IPS-18a (cell line): Measurements from ENCODE around the gene FUBP1.
A peak's percentile ranks its signal among the peaks of the same experiment; 100 is the strongest.
"Not testable (repeated sequence)": the region's sequence is repeated elsewhere in the genome, so short reads cannot be mapped to it uniquely, and the experiment has no call there.

Source experiments
- H3K27ac ChIP-seq: one replicate; pipeline ENCODE4 v1.5.1; 2013; ENCODE audit warnings: low read length
- H3K27me3 ChIP-seq: one replicate; pipeline ENCODE4 v1.6.1; 2013; ENCODE audit warnings: mild to moderate bottlenecking, low read length; ENCODE audit not compliant: control insufficient read depth, insufficient read depth
- H3K36me3 ChIP-seq: one replicate; pipeline ENCODE4 v1.6.1; 2013; ENCODE audit warnings: low read depth, low read length; ENCODE audit not compliant: control insufficient read depth
- H3K4me1 ChIP-seq: one replicate; pipeline ENCODE4 v1.6.1; 2013; ENCODE audit warnings: low read depth, low read length; ENCODE audit not compliant: control insufficient read depth
- H3K4me3 ChIP-seq: one replicate; pipeline ENCODE4 v1.5.1; 2013; ENCODE audit warnings: low read length
- H3K9ac ChIP-seq: one replicate; pipeline ENCODE4 v1.6.1; 2013; ENCODE audit warnings: mild to moderate bottlenecking, low read length, moderate library complexity
- H3K9me3 ChIP-seq: one replicate; pipeline ENCODE4 v1.6.1; 2013; ENCODE audit warnings: low read depth, low read length; ENCODE audit not compliant: control insufficient read depth

FUBP1 gene

DNA sequence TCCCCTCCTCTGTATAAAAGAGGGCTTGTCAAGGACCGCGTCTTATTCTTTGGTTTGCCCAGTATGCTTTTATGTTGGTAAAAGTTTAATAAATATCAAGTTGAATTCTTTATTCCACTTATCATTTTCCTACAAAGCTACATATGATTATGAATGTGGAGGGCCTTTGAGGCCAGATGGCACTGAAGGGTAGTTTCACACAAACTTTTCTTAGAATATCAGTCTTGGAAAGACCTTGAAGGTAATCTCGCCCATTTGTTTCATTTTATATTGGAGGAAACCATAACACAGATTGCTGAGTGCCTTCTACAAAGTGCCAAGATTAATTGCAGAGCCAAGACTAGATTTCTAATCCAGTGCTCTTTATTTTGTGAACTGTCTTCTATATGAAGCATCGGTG lies 5.8 kb upstream of the FUBP1 start:
- Histone ChIP-seq H3K27ac (no peak overlapping the region), H3K9ac (no peak overlapping the region), H3K9me3 (no peaks in the 10 kb centered on the region), H3K27me3 (no peaks in the 10 kb centered on the region), H3K36me3 (peaks cover 5% of the 10 kb centered on the region), H3K4me1 (peaks cover 6% of the 10 kb centered on the region), H3K4me3 (no peak overlapping the region)

DNA sequence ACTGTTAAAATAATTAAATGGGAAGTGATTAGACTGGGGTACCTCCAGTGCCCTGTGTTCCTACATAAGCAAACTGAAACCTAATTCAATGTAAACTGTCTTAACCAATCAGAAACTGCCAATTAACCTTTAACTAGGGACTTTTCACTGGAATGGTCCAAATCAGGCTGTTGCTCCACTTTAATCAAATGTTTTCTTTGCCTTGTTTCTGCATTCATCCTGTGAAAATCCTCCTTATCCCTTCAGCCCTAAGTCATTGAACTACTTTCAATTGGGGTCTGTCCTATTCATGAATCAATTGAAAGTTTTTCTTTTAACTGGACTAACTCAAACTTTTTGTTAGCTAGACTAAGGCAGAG lies 5.1 kb upstream of the FUBP1 start:
- H3K9ac ChIP-seq: no peak overlapping the region
- no peaks in the 10 kb centered on the region for H3K27me3 ChIP-seq
- H3K4me3 ChIP-seq: no peak overlapping the region
- H3K27ac ChIP-seq: no peak overlapping the region
- no peaks in the 10 kb centered on the region for H3K9me3 ChIP-seq
- H3K36me3 ChIP-seq: peaks cover 5% of the 10 kb centered on the region
- H3K4me1 ChIP-seq: peaks cover 4% of the 10 kb centered on the region

DNA sequence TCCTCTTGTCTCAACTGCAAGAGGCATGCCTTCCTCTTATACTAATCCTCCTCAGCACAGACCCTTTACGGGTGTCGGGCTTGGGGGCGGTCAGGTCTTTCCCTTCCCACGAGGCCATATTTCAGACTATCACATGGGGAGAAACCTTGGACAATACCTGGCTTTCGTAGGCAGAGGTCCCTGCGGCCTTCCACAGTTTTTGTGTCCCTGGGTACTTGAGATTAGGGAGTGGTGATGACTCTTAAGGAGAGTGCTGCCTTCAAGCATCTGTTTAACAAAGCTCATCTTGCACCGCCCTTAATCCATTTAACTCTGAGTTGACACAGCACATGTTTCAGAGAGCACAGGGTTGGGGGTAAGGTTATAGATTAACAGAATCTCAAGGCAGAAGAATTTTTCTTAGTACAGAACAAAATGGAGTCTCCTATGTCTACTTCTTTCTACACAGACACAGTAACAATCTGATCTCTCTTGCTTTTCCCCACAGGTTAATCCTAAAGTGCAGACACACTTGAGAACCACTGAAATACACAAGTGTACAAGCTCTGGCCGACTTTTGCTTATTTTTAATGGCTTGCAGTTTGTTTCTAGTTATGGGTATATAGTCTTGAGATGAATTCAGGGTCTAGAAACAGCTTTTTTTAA lies 4.6 kb upstream of the FUBP1 start:
- H3K9ac ChIP-seq: not testable (repeated sequence)

DNA sequence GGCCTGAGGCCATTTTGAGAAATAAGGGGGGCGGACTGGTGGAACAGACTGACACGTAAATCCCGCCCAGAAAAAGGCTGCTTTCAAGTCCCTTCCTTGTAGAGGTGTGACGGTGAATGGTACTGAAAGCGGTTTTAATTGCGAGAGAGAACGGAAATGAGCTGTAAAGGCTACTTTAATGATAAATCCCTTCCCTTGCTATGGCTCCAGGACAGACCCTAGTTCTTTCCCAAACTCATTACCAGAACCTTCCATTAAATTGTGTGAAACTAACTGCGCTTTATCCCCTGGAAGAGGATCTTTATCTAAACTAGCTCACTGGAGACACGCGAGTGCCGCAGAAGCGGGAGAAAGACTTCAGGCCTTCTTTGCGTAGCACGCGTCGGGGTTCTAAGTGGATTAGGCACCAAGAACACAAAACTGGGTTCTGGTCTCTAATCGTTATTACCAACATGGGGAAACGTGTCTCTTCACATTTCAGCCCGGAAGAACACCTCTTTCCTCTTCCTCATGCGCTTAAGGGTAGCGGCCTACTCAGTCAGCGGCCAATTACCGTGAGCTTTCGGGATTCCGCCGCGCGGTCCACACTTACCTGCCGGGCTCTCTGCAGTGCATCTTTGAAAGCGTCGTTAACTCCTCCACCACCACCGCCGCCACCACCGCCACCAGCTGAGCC lies 441 bp downstream of the FUBP1 start:
- Histone ChIP-seq H3K9me3 (peaks cover 3% of the 10 kb centered on the region), H3K36me3 (peaks cover 13% of the 10 kb centered on the region), H3K27me3 (no peaks in the 10 kb centered on the region), H3K9ac (peak overlapping the region; percentile 100), H3K4me3 (peak overlapping the region; percentile 100), H3K4me1 (peaks cover 34% of the 10 kb centered on the region), H3K27ac (peak overlapping the region; percentile 100)

More for the DNA sequence above, 4.6 kb upstream of the FUBP1 start:
- not testable (repeated sequence) for H3K27me3 ChIP-seq, H3K36me3 ChIP-seq, H3K4me1 ChIP-seq, H3K9me3 ChIP-seq, H3K27ac ChIP-seq, H3K4me3 ChIP-seq

DNA sequence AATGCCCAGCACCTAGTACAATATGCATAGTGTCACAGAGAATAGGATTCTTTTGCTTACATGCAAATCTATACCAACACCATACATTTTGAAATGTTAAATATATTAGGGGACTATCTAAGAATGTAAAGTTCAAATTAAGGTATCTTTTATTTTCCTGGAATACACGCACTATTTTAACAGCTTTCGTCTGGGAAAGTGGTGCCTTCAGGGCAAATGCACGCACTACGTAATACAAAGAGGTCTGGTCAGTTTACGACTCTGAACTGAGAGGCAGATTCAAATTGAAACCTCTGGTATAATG lies 931 bp downstream of the FUBP1 start:
- Histone ChIP-seq H3K27ac (peak overlapping the region; percentile 100), H3K9ac (peak overlapping the region; percentile 100), H3K4me1 (peaks cover 34% of the 10 kb centered on the region), H3K4me3 (peak overlapping the region; percentile 100), H3K27me3 (no peaks in the 10 kb centered on the region), H3K9me3 (peaks cover 3% of the 10 kb centered on the region), H3K36me3 (peaks cover 13% of the 10 kb centered on the region)

DNA sequence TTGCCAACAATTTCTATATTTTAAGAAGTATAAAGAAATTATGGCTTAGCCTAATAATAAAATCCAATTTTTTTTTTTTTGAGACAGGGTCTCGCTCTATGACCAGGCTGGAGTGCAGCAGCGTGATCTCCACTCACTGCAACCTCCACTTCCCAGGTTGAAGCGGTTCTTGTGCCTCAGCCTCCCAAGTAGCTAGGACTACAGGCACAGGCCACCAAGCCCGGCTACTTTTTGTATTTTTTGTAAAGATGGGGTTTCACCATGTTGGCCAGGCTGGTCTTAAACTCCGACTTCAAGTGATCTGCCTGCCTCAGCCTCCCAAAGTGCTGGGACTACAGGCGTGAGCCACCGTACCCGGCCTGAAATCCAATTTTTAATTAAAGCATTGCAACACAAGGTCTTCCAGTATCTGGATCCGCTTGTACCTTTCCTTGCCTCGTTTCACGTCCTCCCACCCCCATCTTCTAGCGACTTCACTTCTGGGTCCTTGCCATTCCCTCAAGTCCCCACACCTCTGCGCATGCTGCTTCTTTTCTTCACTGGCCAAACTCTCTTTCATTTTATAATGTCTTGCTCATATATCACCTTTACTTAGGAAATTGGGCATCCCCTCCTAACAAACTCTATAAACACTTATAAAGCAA lies 2.3 kb downstream of the FUBP1 start:
- peaks cover 17% of the 10 kb centered on the region for H3K36me3 ChIP-seq
- H3K27ac ChIP-seq: no peak overlapping the region
- H3K27me3 ChIP-seq: no peaks in the 10 kb centered on the region
- peaks cover 3% of the 10 kb centered on the region for H3K9me3 ChIP-seq
- peak overlapping the region; percentile 100 for H3K9ac ChIP-seq
- H3K4me3 ChIP-seq: peak overlapping the region; percentile 100
- peaks cover 41% of the 10 kb centered on the region for H3K4me1 ChIP-seq

DNA sequence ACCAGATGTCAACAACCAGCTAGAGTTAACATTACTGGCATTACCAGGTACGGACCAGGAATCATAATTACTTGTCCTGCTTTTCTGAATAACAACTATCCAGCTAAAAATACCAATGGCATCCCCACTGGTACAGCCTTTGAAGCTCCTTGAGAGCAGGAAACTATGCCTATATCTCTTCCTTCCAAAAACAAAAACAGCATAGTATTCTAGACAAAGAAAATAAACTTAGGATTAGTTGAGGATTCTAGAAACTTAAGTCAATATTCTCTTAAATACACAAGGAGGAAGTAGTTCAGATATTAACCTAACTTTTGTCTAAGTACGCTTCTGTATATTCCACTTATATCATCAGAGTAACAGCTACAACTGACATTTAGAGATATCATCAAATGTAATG lies 3.0 kb downstream of the FUBP1 start:
- H3K4me1 ChIP-seq: peaks cover 42% of the 10 kb centered on the region
- no peaks in the 10 kb centered on the region for H3K27me3 ChIP-seq
- H3K4me3 ChIP-seq: peak overlapping the region; percentile 100
- H3K36me3 ChIP-seq: peaks cover 22% of the 10 kb centered on the region
- H3K9ac ChIP-seq: peak overlapping the region; percentile 100
- peaks cover 3% of the 10 kb centered on the region for H3K9me3 ChIP-seq
- no peak overlapping the region for H3K27ac ChIP-seq

DNA sequence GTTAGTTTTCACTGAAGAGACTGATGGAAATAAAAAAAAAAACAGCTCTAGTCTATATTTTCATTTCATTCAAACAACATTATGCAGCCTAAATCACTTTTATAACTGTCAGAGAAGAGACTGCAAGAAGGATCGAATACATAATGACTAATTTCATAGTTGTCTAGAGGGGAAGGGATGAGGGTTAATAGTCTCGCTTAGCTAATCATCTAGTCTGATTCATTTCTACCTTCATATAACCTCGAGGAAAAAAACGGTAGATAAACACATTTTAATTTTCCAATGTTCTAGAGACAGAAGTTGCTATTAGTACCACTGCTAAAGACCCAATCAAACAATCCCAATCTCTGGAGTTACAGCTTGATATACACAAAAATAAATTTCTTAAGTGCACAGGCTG lies 3.5 kb downstream of the FUBP1 start:
- peak overlapping the region; percentile 100 for H3K4me3 ChIP-seq
- no peak overlapping the region for H3K9ac ChIP-seq
- no peaks in the 10 kb centered on the region for H3K27me3 ChIP-seq
- no peak overlapping the region for H3K27ac ChIP-seq
- H3K4me1 ChIP-seq: peaks cover 38% of the 10 kb centered on the region
- peaks cover 26% of the 10 kb centered on the region for H3K36me3 ChIP-seq
- peaks cover 3% of the 10 kb centered on the region for H3K9me3 ChIP-seq

DNA sequence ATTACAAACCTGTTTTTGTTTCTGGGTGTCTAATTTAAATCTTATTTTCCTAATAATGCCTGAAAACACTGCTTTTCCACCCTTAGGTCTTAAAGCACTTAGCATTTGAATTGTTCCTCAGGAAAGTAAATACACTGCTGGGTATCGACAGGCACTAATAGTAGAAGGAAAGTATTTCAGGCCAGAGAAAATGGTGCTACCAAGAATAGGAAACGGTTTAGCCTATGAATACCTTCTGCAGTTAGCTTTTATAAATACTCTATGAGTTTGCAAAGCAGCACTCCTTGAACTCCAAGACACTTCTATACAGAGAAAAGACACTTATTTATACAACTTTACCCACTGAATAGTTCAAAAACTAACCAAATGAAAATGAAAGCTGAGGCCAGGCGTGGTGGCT lies 6.8 kb downstream of the FUBP1 start:
- H3K27ac ChIP-seq: no peak overlapping the region
- no peaks in the 10 kb centered on the region for H3K9me3 ChIP-seq
- H3K27me3 ChIP-seq: no peaks in the 10 kb centered on the region
- H3K4me3 ChIP-seq: peak overlapping the region; percentile 6
- peaks cover 38% of the 10 kb centered on the region for H3K4me1 ChIP-seq
- peaks cover 58% of the 10 kb centered on the region for H3K36me3 ChIP-seq
- H3K9ac ChIP-seq: no peak overlapping the region

DNA sequence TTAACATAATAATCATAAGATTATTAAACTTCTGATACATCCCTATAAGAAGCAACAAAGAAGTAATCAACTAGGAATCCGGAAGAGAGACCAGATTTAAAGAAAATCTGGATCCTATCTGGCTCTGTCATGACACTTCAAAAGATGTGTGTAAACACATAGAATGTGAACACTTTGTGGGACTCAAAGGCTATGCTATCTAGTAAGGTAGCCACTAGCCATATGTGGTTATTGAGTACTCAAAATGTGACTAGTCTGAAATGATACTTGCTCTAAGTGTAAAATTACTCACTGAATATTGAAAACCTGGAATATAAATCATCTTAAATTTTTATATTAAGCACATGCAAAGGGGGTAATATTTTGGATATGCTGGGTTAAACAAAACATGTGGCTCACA lies 8.7 kb downstream of the FUBP1 start:
- peaks cover 20% of the 10 kb centered on the region for H3K4me1 ChIP-seq
- no peak overlapping the region for H3K4me3 ChIP-seq

DNA sequence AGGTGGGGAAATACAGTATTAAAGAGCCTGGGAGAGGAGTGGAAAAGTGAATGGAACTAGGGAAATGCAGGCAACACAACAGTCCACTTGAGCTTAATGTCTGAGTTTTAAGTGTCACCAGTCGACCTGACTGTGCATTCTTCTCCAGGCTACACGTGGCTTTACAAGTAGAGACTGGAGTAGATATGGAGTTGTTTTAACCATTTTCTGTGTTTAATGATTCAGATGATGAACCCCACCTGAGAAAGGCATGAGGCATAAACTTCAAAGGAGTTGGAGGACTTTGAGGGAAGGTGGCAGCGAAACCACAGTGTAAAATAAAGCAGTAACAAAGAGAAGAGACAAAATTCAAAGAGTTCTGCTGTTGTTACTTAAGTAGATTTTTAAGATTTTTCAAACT lies 12.6 kb downstream of the FUBP1 start:
- no peaks in the 10 kb centered on the region for H3K9me3 ChIP-seq
- no peak overlapping the region for H3K9ac ChIP-seq
- H3K27me3 ChIP-seq: no peaks in the 10 kb centered on the region
- no peaks in the 10 kb centered on the region for H3K4me1 ChIP-seq
- H3K36me3 ChIP-seq: peaks cover 97% of the 10 kb centered on the region
- no peak overlapping the region for H3K4me3 ChIP-seq
- H3K27ac ChIP-seq: no peak overlapping the region

More for the DNA sequence above, 8.7 kb downstream of the FUBP1 start:
- H3K36me3 ChIP-seq: peaks cover 73% of the 10 kb centered on the region
- H3K27ac ChIP-seq: no peak overlapping the region
- H3K9ac ChIP-seq: no peak overlapping the region
- H3K9me3 ChIP-seq: no peaks in the 10 kb centered on the region
- H3K27me3 ChIP-seq: no peaks in the 10 kb centered on the region

DNA sequence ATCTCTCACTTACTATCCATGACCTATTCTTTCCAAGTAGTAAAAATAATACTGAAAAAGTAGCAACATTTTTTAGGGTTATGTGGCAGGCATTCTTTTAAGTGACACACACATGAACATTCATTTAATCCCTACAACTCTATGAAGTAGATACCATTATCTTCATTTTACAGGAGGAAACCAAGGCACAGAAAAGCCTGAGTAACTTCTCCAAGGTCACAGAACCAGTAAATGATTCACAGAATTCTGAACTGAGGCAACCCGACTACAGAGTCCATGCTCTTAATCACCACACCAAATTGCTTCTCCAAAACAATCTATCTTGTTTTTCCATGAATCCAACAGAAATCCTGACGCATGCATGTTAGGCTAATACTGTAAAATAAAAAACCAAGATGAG lies 17.5 kb downstream of the FUBP1 start:
- no peak overlapping the region for H3K27ac ChIP-seq
- H3K9ac ChIP-seq: no peak overlapping the region
- no peaks in the 10 kb centered on the region for H3K9me3 ChIP-seq
- no peaks in the 10 kb centered on the region for H3K27me3 ChIP-seq
- peaks cover 100% of the 10 kb centered on the region for H3K36me3 ChIP-seq
- no peaks in the 10 kb centered on the region for H3K4me1 ChIP-seq
- no peak overlapping the region for H3K4me3 ChIP-seq
